ENCODE results near the gene RCOR2. TPM values are rescaled to one million over a fixed set of nuclear protein-coding genes. Genes with fewer than 3 reads are reported as not detected.
A peak's percentile ranks its signal among the peaks of the same experiment; 100 is the strongest.

Gene RCOR2
- total RNA-seq, 4 donors from 2014 or later: 0.40 to 0.45 (median 0.42) TPM; not detected in 1

GRCh38 chr11:63907808-63908530, 9.0 kb downstream of the RCOR2 start:
- Histone ChIP-seq H3K4me3 (no peak overlapping the region), H3K27me3 (no peaks in the 10 kb centered on the region), H3K27ac (replicated peaks in 1 of 4) (no peak overlapping the region), H3K9me3 (no peaks in the 10 kb centered on the region), H3K36me3 (peaks cover 26 to 74% (median 72%) of the 10 kb centered on the region in 4 donors), H3K4me1 (peaks cover 12 to 50% (median 28%) of the 10 kb centered on the region in 4 donors)
- TF ChIP-seq POLR2A (IDR thresholded peaks at IDR 0.05; ENCODE audit: low read depth) (no peak), EP300 (IDR thresholded peaks at IDR 0.05) (no peak), POLR2AphosphoS5 (IDR thresholded peaks at IDR 0.05) (no peak), CTCF (IDR thresholded peaks at IDR 0.05) (no peak)
- DNase-seq (ENCODE audit: extremely low spot score): no peak
- intact Hi-C loops (cut with DNase I): no loop called here
- WGBS: 85% methylated on average over 11 of the region's 21 CpGs

- Histone ChIP-seq H3K27ac (replicated peaks in 1 of 4) (no peak overlapping the region), H3K9me3 (no peaks in the 10 kb centered on the region), H3K4me1 (peaks cover 12 to 50% (median 28%) of the 10 kb centered on the region in 4 donors), H3K4me3 (no peak overlapping the region), H3K36me3 (peaks cover 35 to 83% (median 81%) of the 10 kb centered on the region in 4 donors), H3K27me3 (no peaks in the 10 kb centered on the region)
- intact Hi-C loops (cut with DNase I): no loop called here
- 68% methylated on average over 6 of the region's 6 CpGs for WGBS
- no peak for TF ChIP-seq POLR2A (IDR thresholded peaks at IDR 0.05; ENCODE audit: low read depth)
- no peak for TF ChIP-seq POLR2AphosphoS5 (IDR thresholded peaks at IDR 0.05)
- TF ChIP-seq CTCF (IDR thresholded peaks at IDR 0.05): no peak
- no peak for TF ChIP-seq EP300 (IDR thresholded peaks at IDR 0.05)
- no peak for DNase-seq (ENCODE audit: extremely low spot score)
Measured at GRCh38 chr11:63907063-63907462, 9.9 kb downstream of the RCOR2 start.

GRCh38 chr11:63906585-63906984, 10.4 kb downstream of the RCOR2 start:
- Histone ChIP-seq H3K27ac (replicated peaks in 1 of 4) (no peak overlapping the region), H3K36me3 (peaks cover 38 to 88% (median 85%) of the 10 kb centered on the region in 4 donors), H3K27me3 (no peaks in the 10 kb centered on the region), H3K4me3 (no peak overlapping the region), H3K4me1 (peaks cover 12 to 50% (median 28%) of the 10 kb centered on the region in 4 donors), H3K9me3 (no peaks in the 10 kb centered on the region)
- no peak for DNase-seq (ENCODE audit: extremely low spot score)
- TF ChIP-seq CTCF (IDR thresholded peaks at IDR 0.05) (peak in 2 of 3 experiments; percentile 10 to 34), POLR2A (IDR thresholded peaks at IDR 0.05; ENCODE audit: low read depth) (no peak)
- WGBS: 91% methylated on average over 6 of the region's 7 CpGs
- intact Hi-C loops (cut with DNase I): no loop called here

GRCh38 chr11:63906087-63906486, 10.9 kb downstream of the RCOR2 start:
- DNase-seq (ENCODE audit: extremely low spot score): no peak
- no peaks in the 10 kb centered on the region for H3K9me3 ChIP-seq
- H3K27me3 ChIP-seq: no peaks in the 10 kb centered on the region
- H3K36me3 ChIP-seq: peaks cover 39 to 93% (median 88%) of the 10 kb centered on the region in 4 donors
- intact Hi-C loops (cut with DNase I): no loop called here
- no peak overlapping the region for H3K4me3 ChIP-seq
- peaks cover 12 to 47% (median 25%) of the 10 kb centered on the region in 4 donors for H3K4me1 ChIP-seq
- TF ChIP-seq POLR2AphosphoS5 (IDR thresholded peaks at IDR 0.05) (no peak), CTCF (IDR thresholded peaks at IDR 0.05) (no peak), POLR2A (IDR thresholded peaks at IDR 0.05; ENCODE audit: low read depth) (no peak), EP300 (IDR thresholded peaks at IDR 0.05) (no peak)
- no peak overlapping the region for H3K27ac ChIP-seq (replicated peaks in 1 of 4)
- 96% methylated on average over 4 of the region's 4 CpGs for WGBS

All from esophagus muscularis mucosa (tissue), 4 donors.